ENCODE results near the gene MORN2. TPM values are rescaled to one million over a fixed set of nuclear protein-coding genes. Genes with fewer than 3 reads are reported as not detected.
A peak's percentile ranks its signal among the peaks of the same experiment; 100 is the strongest.

Gene MORN2
- polyA plus RNA-seq, 2 of the 4 experiments (the other 2 are of a cell fraction) = 44.7 to 54.7 TPM

GRCh38 chr2:38922389-38922788 is 46.6 kb downstream of the MORN2 start (continued):
- no peak for TF ChIP-seq CEBPB (IDR thresholded peaks at IDR 0.05)

GRCh38 chr2:38922902-38923301 is 47.1 kb downstream of the MORN2 start:
- POLR2A ChIA-PET = no interaction called here
- Histone ChIP-seq H3K4me1 (no peaks in the 10 kb centered on the region), H3K27ac (no peak overlapping the region), H3K4me3 (no peak overlapping the region), H3K4me2 (no peak overlapping the region), H3K9me3 (no peaks in the 10 kb centered on the region)
- CTCF ChIA-PET = interaction anchor here (1.0 to 1.6 kb wide), 2 partner anchors 25 to 43 kb away, joined by 3 to 4 read pairs; no protein-coding TSS in a partner anchor
- 88% methylated on average over 2 of the region's 2 CpGs for WGBS (ENCODE audit: missing lambda C conversion rate)
- FAIRE-seq (no peak), DNase-seq (ENCODE audit: low read depth in 1 of 2, low spot score in 1 of 2) (no peak), ATAC-seq (no peak)
- TF ChIP-seq MAZ (IDR thresholded peaks at IDR 0.05; ENCODE audit: borderline replicate concordance, low read depth, low read length) (no peak), POLR2AphosphoS2 (conservative IDR thresholded peaks at IDR 0.05; ENCODE audit: low read length) (no peak), RFX5 (IDR thresholded peaks at IDR 0.05) (no peak), HEYL (CRISPR knock-in tag; IDR thresholded peaks at IDR 0.05) (no peak), CHD4 (IDR thresholded peaks at IDR 0.05; ENCODE audit: borderline replicate concordance) (no peak), HDAC2 (IDR thresholded peaks at IDR 0.05) (no peak), TFCP2L1 (CRISPR knock-in tag; IDR thresholded peaks at IDR 0.05) (no peak), ELK1 (IDR thresholded peaks at IDR 0.05; ENCODE audit: low read depth, low read length) (no peak), CBX8 (IDR thresholded peaks at IDR 0.05) (no peak), CBX2 (IDR thresholded peaks at IDR 0.05; ENCODE audit: borderline replicate concordance, low read depth) (no peak), EP300 (IDR thresholded peaks at IDR 0.05) (no peak), REST (IDR thresholded peaks at IDR 0.05) (no peak), KDM1A (IDR thresholded peaks at IDR 0.05; ENCODE audit: low read depth) (no peak), HOXB13 (CRISPR knock-in tag; IDR thresholded peaks at IDR 0.05; ENCODE audit: low read depth) (no peak), MAFK (IDR thresholded peaks at IDR 0.05; ENCODE audit: partially characterized antibody) (no peak), ZC3H11A (IDR thresholded peaks at IDR 0.05) (no peak), JUNB (IDR thresholded peaks at IDR 0.05) (no peak), BCL3 (IDR thresholded peaks at IDR 0.05) (no peak)

GRCh38 chr2:38925982-38926381 is 50.2 kb downstream of the MORN2 start:
- CTCF ChIA-PET = interaction anchor here (0.7 to 0.9 kb wide), 2 partner anchors 21 to 46 kb away, joined by 3 read pairs; no protein-coding TSS in a partner anchor
- ATAC-seq (peak in 1 of 2 experiments; percentile 48; a peak in 1 of 6 replicates), FAIRE-seq (no peak), DNase-seq (ENCODE audit: low read depth in 1 of 2, low spot score in 1 of 2) (no peak)
- Histone ChIP-seq H3K4me1 (no peaks in the 10 kb centered on the region), H3K4me3 (no peak overlapping the region), H3K4me2 (no peak overlapping the region), H3K9me3 (no peaks in the 10 kb centered on the region), H3K27ac (no peak overlapping the region)
- POLR2A ChIA-PET = no interaction called here
- 67% methylated on average over 9 of the region's 9 CpGs for WGBS (ENCODE audit: missing lambda C conversion rate)
- TF ChIP-seq KDM1A (IDR thresholded peaks at IDR 0.05; ENCODE audit: low read depth) (no peak), NFE2L2 (conservative IDR thresholded peaks at IDR 0.05; ENCODE audit: low read length) (no peak), CTCF (IDR thresholded peaks at IDR 0.05) (no peak), TFCP2L1 (CRISPR knock-in tag; IDR thresholded peaks at IDR 0.05) (no peak), RNF2 (IDR thresholded peaks at IDR 0.05; ENCODE audit: borderline replicate concordance, low read depth) (no peak), ATOH8 (CRISPR knock-in tag; IDR thresholded peaks at IDR 0.05; ENCODE audit: low read depth) (no peak), HOXB13 (CRISPR knock-in tag; IDR thresholded peaks at IDR 0.05; ENCODE audit: low read depth) (no peak), ZFP36 (IDR thresholded peaks at IDR 0.05; ENCODE audit: borderline replicate concordance, partially characterized antibody) (no peak), EHMT2 (IDR thresholded peaks at IDR 0.05; ENCODE audit: low read depth) (no peak)
